DOHH2 (cell line): ENCODE measurements around the gene C7orf33.

ENCODE experiments used
- H3F3A ChIP-seq: fragments of 200-600 bp; sonication (generic), shearing (Covaris generic); 2 replicates; pipeline ENCODE4 v1.6.0; 2016; ENCODE audit warnings: antibody characterized with exemption, mild to moderate bottlenecking; ENCODE audit not compliant: control insufficient read depth, insufficient read depth
- H3K27ac ChIP-seq: fragments of 200-600 bp; sonication (generic); 2 replicates; pipeline ENCODE4 v1.5.1; 2014; ENCODE audit warnings: low read depth, mild to moderate bottlenecking, low read length, moderate library complexity
- H3K27me3 ChIP-seq: fragments of 200-600 bp; sonication (generic); 2 replicates; pipeline ENCODE4 v1.6.1; 2014; ENCODE audit warnings: mild to moderate bottlenecking, low read length, mixed read lengths; ENCODE audit not compliant: control insufficient read depth
- H3K36me3 ChIP-seq: fragments of 200-600 bp; sonication (generic); 2 replicates; pipeline ENCODE4 v1.6.1; 2014; ENCODE audit warnings: mild to moderate bottlenecking, low read length, moderate library complexity, mixed read lengths; ENCODE audit not compliant: control insufficient read depth
- H3K4me1 ChIP-seq: fragments of 200-600 bp; sonication (generic); 2 replicates; pipeline ENCODE4 v1.6.1; 2014; ENCODE audit warnings: mild to moderate bottlenecking, low read length, mixed read lengths; ENCODE audit not compliant: control insufficient read depth
- H3K4me2 ChIP-seq: fragments of 200-600 bp; sonication (generic); 2 replicates; pipeline ENCODE4 v1.6.0; 2014; ENCODE audit warnings: mild to moderate bottlenecking, low read length, moderate library complexity
- H3K4me3 ChIP-seq: fragments of 200-600 bp; sonication (generic); 2 replicates; pipeline ENCODE4 v1.5.1; 2014; ENCODE audit warnings: mild to moderate bottlenecking, low read length, mixed read lengths
- H3K79me2 ChIP-seq: fragments of 200-600 bp; sonication (generic); 2 replicates; pipeline ENCODE4 v1.6.1; 2014; ENCODE audit warnings: mild to moderate bottlenecking, low read length, mixed read lengths; ENCODE audit not compliant: control insufficient read depth
- H3K9me2 ChIP-seq: fragments of 200-600 bp; sonication (generic); replicated peaks from 2 replicates; pipeline ENCODE4 v1.6.1; 2014; ENCODE audit warnings: mild to moderate bottlenecking, low read length, mixed read lengths; ENCODE audit not compliant: control insufficient read depth
- H3K9me3 ChIP-seq: fragments of 200-600 bp; sonication (generic); 2 replicates; pipeline ENCODE4 v1.6.1; 2014; ENCODE audit warnings: antibody characterized with exemption, low read length, mixed read lengths; ENCODE audit not compliant: control insufficient read depth, insufficient read depth
- H4K20me1 ChIP-seq: fragments of 200-600 bp; sonication (generic); 2 replicates; pipeline ENCODE4 v1.6.0; 2014; ENCODE audit warnings: low read depth, mild to moderate bottlenecking, antibody characterized with exemption, low read length, moderate library complexity; ENCODE audit not compliant: control insufficient read depth, insufficient read depth
- CTCF ChIP-seq: fragments of 200-600 bp; sonication (generic); IDR thresholded peaks from one replicate; pipeline ENCODE4 v1.5.1; 2014; ENCODE audit warnings: antibody characterized with exemption, mild to moderate bottlenecking, low read depth, low read length; ENCODE audit not compliant: poor library complexity, severe bottlenecking
- EZH2phosphoT487 ChIP-seq: fragments of 200-600 bp; sonication (generic); IDR thresholded peaks from 2 replicates; pipeline ENCODE4 v1.6.1; 2017; ENCODE audit warnings: borderline replicate concordance, mild to moderate bottlenecking, antibody characterized with exemption, low read length, moderate library complexity, mixed read lengths

Gene C7orf33

GRCh38 chr7:148626828-148627227 is 36.3 kb downstream of the C7orf33 start:
- Histone ChIP-seq H4K20me1 (no peaks in the 10 kb centered on the region), H3F3A (no peaks in the 10 kb centered on the region), H3K9me2 (no peaks in the 10 kb centered on the region), H3K27me3 (peaks cover 21% of the 10 kb centered on the region), H3K9me3 (no peaks in the 10 kb centered on the region), H3K4me2 (no peak overlapping the region), H3K79me2 (no peaks in the 10 kb centered on the region), H3K4me3 (no peak overlapping the region), H3K27ac (no peak overlapping the region), H3K4me1 (peaks cover 7% of the 10 kb centered on the region), H3K36me3 (no peaks in the 10 kb centered on the region)
- TF ChIP-seq CTCF: no peak
- TF ChIP-seq EZH2phosphoT487: no peak

GRCh38 chr7:148628011-148628410 is 37.4 kb downstream of the C7orf33 start:
- no peaks in the 10 kb centered on the region for H4K20me1 ChIP-seq
- peaks cover 23% of the 10 kb centered on the region for H3K27me3 ChIP-seq
- no peak overlapping the region for H3K4me3 ChIP-seq
- H3K79me2 ChIP-seq: no peaks in the 10 kb centered on the region
- H3K4me1 ChIP-seq: peaks cover 7% of the 10 kb centered on the region
- H3K27ac ChIP-seq: no peak overlapping the region
- TF ChIP-seq EZH2phosphoT487 (no peak), CTCF (no peak)
- H3K36me3 ChIP-seq: no peaks in the 10 kb centered on the region
- no peaks in the 10 kb centered on the region for H3K9me3 ChIP-seq
- H3F3A ChIP-seq: no peaks in the 10 kb centered on the region
- H3K4me2 ChIP-seq: no peak overlapping the region
- H3K9me2 ChIP-seq: no peaks in the 10 kb centered on the region

- Histone ChIP-seq H3K4me1 (peaks cover 7% of the 10 kb centered on the region), H3K9me2 (no peaks in the 10 kb centered on the region), H3K4me2 (peak overlapping the region; percentile 17; the same call in 1 of the 2 replicates), H3K79me2 (no peaks in the 10 kb centered on the region), H3K4me3 (no peak overlapping the region), H4K20me1 (no peaks in the 10 kb centered on the region), H3K27ac (no peak overlapping the region), H3K36me3 (no peaks in the 10 kb centered on the region), H3K27me3 (peaks cover 15% of the 10 kb centered on the region), H3K9me3 (no peaks in the 10 kb centered on the region), H3F3A (no peaks in the 10 kb centered on the region)
- TF ChIP-seq CTCF: no peak
- no peak for TF ChIP-seq EZH2phosphoT487
Observed at GRCh38 chr7:148630078-148630477, 39.5 kb downstream of the C7orf33 start.

- Histone ChIP-seq H3K79me2 (no peaks in the 10 kb centered on the region), H3K27ac (no peak overlapping the region), H3K4me1 (peaks cover 7% of the 10 kb centered on the region), H3K9me3 (no peaks in the 10 kb centered on the region), H3K9me2 (no peaks in the 10 kb centered on the region), H3K36me3 (no peaks in the 10 kb centered on the region), H3K27me3 (peaks cover 17% of the 10 kb centered on the region), H3K4me2 (no peak overlapping the region), H3F3A (no peaks in the 10 kb centered on the region), H3K4me3 (no peak overlapping the region), H4K20me1 (no peaks in the 10 kb centered on the region)
- TF ChIP-seq EZH2phosphoT487: no peak
- TF ChIP-seq CTCF: no peak
Observed at GRCh38 chr7:148633761-148634160, 43.2 kb downstream of the C7orf33 start.
